ENCODE data around the gene NEK7. TPM values are rescaled to one million over a fixed set of nuclear protein-coding genes. Genes with fewer than 3 reads are reported as not detected.

NEK7 gene
- total RNA-seq, 4 donors from 2014 or later, result 95.7 to 145 (median 132) TPM

DNA sequence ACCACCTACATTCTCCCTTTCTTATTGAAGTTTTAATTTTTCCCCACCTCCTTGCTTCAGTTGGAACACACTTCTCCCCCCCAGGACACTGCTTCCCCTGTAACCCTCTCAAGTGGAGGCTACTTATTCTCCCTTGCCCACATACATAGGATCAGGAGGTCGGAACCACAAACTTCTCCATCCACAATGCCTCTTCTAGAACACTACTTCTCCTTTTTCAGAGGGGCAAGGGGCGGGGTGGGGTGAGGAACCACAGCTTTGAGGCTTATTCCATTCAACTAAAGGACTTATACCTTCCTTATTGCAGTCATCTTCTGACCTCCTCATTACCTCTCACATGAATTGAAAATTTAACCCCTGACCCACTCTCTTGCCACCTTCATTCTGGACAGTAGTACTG is 81.3 kb downstream of the NEK7 start:
- H3K27ac ChIP-seq, result no peak overlapping the region
- TF ChIP-seq, protein P1, sequence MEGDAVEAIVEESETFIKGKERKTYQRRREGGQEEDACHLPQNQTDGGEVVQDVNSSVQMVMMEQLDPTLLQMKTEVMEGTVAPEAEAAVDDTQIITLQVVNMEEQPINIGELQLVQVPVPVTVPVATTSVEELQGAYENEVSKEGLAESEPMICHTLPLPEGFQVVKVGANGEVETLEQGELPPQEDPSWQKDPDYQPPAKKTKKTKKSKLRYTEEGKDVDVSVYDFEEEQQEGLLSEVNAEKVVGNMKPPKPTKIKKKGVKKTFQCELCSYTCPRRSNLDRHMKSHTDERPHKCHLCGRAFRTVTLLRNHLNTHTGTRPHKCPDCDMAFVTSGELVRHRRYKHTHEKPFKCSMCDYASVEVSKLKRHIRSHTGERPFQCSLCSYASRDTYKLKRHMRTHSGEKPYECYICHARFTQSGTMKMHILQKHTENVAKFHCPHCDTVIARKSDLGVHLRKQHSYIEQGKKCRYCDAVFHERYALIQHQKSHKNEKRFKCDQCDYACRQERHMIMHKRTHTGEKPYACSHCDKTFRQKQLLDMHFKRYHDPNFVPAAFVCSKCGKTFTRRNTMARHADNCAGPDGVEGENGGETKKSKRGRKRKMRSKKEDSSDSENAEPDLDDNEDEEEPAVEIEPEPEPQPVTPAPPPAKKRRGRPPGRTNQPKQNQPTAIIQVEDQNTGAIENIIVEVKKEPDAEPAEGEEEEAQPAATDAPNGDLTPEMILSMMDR (IDR thresholded peaks at IDR 0.05), result no peak
- no peak for TF ChIP-seq POLR2A (IDR thresholded peaks at IDR 0.05)
- no peaks in the 10 kb centered on the region for H3K27me3 ChIP-seq
- H3K4me3 ChIP-seq, result no peak overlapping the region
- H3K9me3 ChIP-seq, result no peaks in the 10 kb centered on the region
- H3K4me1 ChIP-seq, result no peaks in the 10 kb centered on the region
- H3K36me3 ChIP-seq, result no peaks in the 10 kb centered on the region
- no peak for DNase-seq
- intact Hi-C loops (cut with DNase I; ENCODE audit: low total_unique reads), result no loop called here

DNA sequence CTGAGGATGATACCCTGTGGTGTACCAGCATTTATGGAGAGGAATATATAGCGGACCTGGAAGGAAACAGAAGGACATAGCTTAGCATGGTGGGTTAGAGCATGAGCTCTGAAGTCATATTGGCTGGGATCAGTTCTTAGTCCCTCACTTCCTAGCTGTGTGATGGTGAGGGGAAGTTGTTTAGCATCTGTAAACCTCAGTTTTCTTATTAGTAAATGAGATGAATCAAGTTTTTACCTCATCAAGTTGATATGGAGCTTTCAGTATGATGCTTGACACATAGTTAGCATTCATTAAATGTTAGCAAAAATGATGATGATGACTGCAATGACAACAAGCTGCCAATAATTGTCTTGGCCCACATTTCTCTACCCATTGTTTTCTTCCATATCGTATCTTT is 84.8 kb downstream of the NEK7 start:
- no peak overlapping the region for H3K27ac ChIP-seq
- no peaks in the 10 kb centered on the region for H3K9me3 ChIP-seq
- TF ChIP-seq, protein P1 (IDR thresholded peaks at IDR 0.05), result no peak
- no peak for TF ChIP-seq POLR2A (IDR thresholded peaks at IDR 0.05)
- H3K36me3 ChIP-seq, result no peaks in the 10 kb centered on the region
- H3K4me3 ChIP-seq, result no peak overlapping the region
- no peaks in the 10 kb centered on the region for H3K27me3 ChIP-seq
- intact Hi-C loops (cut with DNase I; ENCODE audit: low total_unique reads), result no loop called here
- DNase-seq, result no peak
- no peaks in the 10 kb centered on the region for H3K4me1 ChIP-seq

DNA sequence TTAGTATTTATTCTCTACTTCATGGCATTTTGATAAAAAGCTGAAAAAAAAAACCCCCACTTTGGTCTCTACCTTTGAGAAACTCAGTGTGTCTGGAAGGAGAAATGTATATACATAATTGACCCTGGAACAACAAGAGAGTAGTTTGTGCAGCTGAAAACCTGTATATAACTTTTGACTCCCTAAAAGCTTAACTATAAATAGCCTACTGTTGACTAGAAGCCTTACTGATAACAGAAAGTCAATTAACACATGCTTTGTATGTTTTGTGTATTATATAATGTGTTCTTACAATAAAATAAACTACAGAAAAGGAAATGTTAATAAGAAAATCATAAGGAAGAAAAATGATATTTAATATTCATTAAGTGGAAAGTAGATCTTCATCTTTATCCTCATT is 88.0 kb downstream of the NEK7 start:
- no peaks in the 10 kb centered on the region for H3K36me3 ChIP-seq
- no peaks in the 10 kb centered on the region for H3K27me3 ChIP-seq
- H3K9me3 ChIP-seq, result no peaks in the 10 kb centered on the region
- TF ChIP-seq, protein P1 (IDR thresholded peaks at IDR 0.05), result no peak
- no peak for TF ChIP-seq POLR2A (IDR thresholded peaks at IDR 0.05)
- H3K4me3 ChIP-seq, result no peak overlapping the region
- intact Hi-C loops (cut with DNase I; ENCODE audit: low total_unique reads), result no loop called here
- DNase-seq, result no peak
- peaks cover 0 to 6% of the 10 kb centered on the region in 2 donors for H3K4me1 ChIP-seq
- H3K27ac ChIP-seq, result no peak overlapping the region

DNA sequence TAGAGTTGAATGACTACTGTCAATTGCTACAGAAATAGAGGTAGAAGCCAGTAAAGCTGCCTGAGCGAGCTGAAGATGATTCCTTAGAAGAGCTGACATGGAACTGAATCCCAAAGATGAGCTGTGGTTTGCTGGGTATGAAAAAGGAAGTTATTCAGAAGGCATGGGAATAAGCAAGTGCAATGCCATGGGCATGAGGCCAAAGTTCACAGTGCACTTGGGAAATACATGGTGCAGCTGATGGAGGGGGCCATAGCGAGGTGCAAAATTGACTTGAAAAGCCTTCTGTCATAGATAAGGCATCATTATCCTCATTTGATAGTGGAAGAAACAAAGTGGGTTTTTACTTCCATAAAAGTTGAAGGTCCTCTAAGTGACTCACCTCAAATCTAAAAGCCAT is 88.6 kb downstream of the NEK7 start:
- DNase-seq, result no peak
- Histone ChIP-seq H3K4me1 (peaks cover 0 to 6% of the 10 kb centered on the region in 2 donors), H3K36me3 (no peaks in the 10 kb centered on the region), H3K4me3 (no peak overlapping the region), H3K27me3 (no peaks in the 10 kb centered on the region), H3K27ac (no peak overlapping the region), H3K9me3 (no peaks in the 10 kb centered on the region)
- intact Hi-C loops (cut with DNase I; ENCODE audit: low total_unique reads), result no loop called here
- TF ChIP-seq POLR2A (IDR thresholded peaks at IDR 0.05), result no peak
- TF ChIP-seq, protein P1 (IDR thresholded peaks at IDR 0.05), result no peak

DNA sequence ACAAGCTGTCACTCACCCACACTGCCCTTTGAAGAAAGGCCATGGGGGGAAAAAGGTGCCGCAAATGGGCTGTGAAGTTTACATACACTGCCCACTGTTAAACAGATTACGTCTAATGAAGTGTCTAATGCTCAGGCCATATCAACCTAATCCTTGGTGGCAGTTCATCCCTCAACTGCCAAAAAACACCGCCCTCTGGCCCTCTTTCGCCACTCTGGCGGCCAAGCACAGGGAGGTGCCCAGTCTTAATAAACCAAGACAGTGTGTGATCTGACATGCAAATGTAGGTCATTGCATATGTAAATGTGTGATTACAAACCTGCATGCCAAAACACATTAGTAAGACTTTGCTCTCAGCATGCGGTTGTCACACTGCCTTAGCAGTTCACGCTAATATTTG is 89.5 kb downstream of the NEK7 start:
- DNase-seq, result no peak
- Histone ChIP-seq H3K9me3 (no peaks in the 10 kb centered on the region), H3K36me3 (no peaks in the 10 kb centered on the region), H3K4me3 (no peak overlapping the region), H3K27ac (no peak overlapping the region), H3K4me1 (peaks cover 0 to 6% of the 10 kb centered on the region in 2 donors), H3K27me3 (no peaks in the 10 kb centered on the region)
- TF ChIP-seq, protein P1 (IDR thresholded peaks at IDR 0.05), result no peak
- no peak for TF ChIP-seq POLR2A (IDR thresholded peaks at IDR 0.05)
- intact Hi-C loops (cut with DNase I; ENCODE audit: low total_unique reads), result no loop called here

All from uterus (tissue), 4 donors.